HK-2 (cell line): ENCODE data around the gene ZSWIM9.
A peak's percentile ranks its signal among the peaks of the same experiment; 100 is the strongest.

ENCODE experiments used
- DNase-seq: peaks from one replicate; pipeline ENCODE4 v3.0.0-alpha.2; 2018; ENCODE audit not compliant: unreplicated experiment

The ZSWIM9 gene

DNA sequence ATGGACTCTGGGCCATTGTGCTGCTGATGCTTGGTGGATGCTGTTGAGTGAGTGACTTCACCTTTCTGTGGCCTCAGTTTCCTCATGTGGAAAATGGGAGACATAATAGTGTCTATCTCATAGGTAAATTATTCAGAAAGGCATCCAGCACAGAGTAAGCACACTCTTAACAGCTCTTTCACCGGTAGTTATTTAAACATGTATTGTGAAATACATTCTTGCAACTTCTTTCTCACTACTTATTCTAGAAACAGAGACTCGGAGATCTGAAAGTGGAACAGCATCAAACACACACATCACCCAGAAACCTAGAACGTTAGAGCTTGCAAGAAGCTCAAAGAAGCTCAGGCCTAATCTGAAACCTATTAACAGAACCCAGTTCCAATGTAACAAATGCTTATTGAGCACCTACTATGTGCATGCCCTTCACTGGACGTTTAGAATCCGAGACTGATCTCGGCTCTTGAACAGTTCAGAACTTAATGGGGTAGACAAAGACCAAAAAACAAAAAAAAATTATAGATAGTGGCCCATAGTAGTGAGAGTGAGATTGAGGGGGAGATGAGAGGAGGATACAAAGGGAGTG, 4.1 kb downstream of the ZSWIM9 start:
- no peak for DNase-seq

- DNase-seq: no peak
Measured at GRCh38 chr19:48175578-48175977, 5.1 kb downstream of the ZSWIM9 start.

DNA sequence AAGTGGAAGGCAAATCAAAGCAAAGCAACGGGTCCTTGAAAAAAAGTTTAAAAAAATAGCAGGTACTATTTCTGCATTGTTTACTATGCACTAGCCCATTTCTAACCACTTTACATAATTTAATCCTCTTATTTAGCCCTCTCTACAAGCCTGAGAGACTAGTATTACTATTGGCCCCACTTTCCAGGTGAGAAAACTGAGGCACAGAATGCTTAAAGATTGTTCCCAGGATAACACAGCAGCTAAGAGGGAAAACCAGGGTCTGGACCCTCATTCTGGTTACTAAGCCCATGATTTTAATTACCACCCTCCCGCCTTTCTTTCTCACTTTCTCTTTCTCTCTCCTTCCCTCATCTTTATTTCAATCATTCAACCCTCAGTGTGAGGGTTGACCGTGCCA, 5.7 kb downstream of the ZSWIM9 start:
- no peak for DNase-seq

- no peak for DNase-seq
Measured at GRCh38 chr19:48181505-48181904, 11.0 kb downstream of the ZSWIM9 start.

- DNase-seq: no peak
Measured at GRCh38 chr19:48182434-48182833, 12.0 kb downstream of the ZSWIM9 start.

DNA sequence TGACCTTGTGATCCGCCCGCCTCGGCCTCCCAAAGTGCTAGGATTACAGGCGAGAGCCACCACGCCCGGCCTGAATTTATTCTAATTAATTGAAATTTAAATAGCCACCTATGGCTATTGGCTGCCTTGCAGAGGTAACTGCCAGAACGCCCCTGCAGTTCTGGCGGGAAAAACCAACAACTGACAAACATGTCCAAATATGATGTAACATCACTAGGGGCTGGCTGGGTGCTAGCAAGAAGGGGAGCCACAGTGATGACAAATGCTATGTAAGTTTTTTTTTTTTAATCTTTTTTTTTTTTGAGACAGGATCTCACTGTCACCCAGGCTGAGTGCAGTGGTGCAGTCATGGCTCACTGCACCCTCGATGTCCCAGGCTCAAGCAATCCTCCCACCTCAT, 12.9 kb downstream of the ZSWIM9 start:
- no peak for DNase-seq

- no peak for DNase-seq
Measured at GRCh38 chr19:48186015-48186414, 15.5 kb downstream of the ZSWIM9 start.

DNA sequence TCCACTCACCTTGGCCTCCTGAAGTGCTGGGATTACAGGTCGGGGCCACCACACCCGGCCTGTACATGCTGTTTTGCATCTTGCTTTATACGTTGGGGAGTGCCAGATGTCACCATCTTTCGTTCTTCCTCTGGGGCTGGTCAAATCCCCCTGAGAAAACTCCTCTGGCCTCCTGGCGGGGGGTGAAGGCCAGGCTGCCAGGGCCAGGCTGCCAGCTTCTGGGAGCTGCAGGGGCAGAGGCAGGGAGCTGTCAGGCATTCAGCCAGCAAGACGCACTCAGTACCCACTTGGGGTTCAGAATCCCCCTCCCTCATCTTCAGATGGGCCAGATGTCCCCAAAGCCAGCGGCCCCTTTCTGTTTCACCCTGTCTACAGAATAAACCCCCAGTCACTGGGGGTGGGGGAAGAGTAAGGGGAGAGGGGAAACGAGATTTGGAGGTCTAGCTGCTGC, 16.1 kb downstream of the ZSWIM9 start:
- no peak for DNase-seq

DNA sequence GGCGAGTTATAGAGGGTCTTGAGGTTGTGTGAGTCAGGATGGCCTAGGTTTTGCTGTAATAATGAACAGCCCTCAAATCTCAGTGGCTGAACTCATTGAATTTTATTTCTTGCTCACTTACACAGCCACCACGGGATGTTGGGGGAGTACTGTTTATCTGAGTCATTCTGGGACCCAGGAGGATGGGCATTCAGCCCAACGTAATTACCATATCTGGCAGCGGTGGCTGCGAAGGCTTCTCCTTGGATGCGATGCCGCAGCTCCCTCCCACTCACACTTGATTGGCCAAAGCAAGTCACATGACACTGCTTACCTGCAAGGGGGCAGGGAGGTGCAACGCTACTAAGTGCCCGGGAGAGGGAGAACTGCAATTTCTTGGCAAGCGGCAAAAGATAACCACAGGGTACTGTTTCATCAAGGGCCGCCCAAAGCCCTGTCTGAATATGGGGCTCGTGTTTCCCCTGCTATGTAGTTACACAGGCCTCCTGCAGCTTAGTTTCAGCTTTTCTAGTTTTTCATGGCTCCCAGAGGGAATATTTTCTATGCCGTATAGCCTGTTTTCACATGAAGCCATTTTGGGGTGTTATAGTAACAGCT, 19.9 kb downstream of the ZSWIM9 start:
- DNase-seq: no peak

- DNase-seq: no peak
Measured at GRCh38 chr19:48190885-48191284, 20.4 kb downstream of the ZSWIM9 start.

DNA sequence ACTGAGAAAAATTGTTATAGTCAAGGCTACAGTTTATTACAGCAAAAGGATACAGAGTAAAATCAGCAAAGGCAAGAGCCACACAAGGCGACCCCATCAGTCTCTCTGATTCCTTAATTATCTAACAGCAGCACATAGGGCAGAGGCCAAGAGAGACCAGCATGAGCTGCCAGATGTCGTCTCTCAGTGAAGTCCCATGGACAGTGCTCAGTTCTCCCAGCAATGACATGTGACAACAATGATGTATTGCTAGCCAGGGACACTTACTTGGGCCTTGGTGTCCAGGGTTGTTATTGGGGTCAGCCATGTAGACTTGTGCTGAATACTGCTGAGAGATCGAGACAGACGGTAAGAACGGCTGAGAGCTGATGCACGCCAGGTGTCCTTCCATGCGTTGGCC, 22.3 kb downstream of the ZSWIM9 start:
- no peak for DNase-seq

DNA sequence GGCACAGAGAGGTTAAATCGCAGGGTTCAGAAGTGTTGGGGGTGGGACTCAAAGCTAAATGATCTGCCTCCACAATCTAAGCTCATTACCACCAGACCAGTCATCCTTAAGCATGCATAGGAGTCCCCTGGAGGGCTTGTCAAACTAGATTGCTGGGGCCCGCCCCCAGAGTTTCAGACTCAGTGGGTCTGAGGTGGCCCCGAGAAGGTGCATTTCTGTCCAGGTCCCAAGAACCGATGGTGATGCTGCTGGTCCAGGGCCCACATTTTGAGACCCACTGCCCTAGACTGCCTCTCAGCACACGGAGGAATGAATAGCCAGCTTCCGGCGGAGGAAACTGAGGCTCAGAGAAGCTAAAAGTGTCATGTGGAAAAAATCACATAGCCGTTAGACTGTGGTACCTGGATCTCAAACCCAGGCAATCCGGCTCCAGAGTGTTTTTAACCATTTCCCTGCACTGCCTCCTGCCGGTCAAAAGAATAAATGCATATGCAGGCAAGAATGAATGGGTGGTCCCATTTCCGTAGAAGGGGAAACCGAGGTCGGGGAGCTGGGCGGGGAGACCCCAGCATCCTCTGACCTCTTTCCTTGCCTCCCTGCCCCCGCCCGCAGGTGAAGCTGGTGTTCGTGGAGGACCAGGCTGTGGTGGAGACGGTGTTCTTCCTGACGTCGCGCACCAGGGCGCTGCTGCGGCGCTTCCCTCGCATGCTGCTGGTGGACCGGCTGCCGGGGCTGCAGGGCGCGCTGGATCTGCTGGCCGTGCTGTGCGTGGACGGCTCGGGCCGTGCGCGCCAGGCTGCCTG, 23.8 kb downstream of the ZSWIM9 start:
- no peak for DNase-seq

- DNase-seq: no peak
Measured at GRCh38 chr19:48194844-48195830, 24.7 kb downstream of the ZSWIM9 start.

- DNase-seq: no peak
Measured at GRCh38 chr19:48196321-48196763, 25.9 kb downstream of the ZSWIM9 start.

DNA sequence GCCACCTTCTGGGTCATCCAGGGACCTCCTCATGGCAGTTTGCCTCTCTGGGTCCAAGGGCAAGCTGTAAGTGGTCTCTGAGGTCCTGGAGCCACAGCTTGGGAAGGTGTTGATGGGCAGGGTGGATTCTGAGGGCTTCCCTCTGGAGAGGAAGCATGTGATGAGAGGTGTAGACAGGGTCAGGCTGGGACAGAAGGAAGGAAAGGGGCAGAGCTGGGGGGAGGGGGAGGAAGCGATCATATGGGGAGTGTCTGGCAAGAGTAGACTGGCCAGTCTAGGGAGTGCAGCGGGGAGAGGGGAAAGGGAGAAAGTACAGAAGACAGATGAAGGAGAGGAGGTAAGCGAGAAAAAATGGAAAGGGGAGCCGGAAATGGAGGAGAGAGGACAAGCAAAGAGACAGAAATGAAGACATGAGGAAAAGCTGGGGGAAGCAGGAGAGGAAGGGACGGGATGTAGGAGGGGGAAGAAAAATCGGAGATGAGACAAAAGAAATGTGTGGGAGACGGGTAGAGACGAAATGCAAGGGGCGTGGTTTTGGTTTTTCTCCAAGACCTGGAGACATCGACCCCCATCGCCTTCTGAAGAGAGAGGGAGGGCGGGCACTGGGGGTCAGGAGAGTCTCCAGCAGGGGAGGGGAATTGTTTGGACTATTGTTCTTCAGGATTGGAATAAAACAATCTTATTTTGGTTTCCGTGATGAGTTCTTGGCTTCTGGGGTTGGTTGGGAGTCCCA, 26.6 kb downstream of the ZSWIM9 start:
- DNase-seq: no peak

GRCh38 chr19:48203222-48203793, 32.8 kb downstream of the ZSWIM9 start:
- no peak for DNase-seq

DNA sequence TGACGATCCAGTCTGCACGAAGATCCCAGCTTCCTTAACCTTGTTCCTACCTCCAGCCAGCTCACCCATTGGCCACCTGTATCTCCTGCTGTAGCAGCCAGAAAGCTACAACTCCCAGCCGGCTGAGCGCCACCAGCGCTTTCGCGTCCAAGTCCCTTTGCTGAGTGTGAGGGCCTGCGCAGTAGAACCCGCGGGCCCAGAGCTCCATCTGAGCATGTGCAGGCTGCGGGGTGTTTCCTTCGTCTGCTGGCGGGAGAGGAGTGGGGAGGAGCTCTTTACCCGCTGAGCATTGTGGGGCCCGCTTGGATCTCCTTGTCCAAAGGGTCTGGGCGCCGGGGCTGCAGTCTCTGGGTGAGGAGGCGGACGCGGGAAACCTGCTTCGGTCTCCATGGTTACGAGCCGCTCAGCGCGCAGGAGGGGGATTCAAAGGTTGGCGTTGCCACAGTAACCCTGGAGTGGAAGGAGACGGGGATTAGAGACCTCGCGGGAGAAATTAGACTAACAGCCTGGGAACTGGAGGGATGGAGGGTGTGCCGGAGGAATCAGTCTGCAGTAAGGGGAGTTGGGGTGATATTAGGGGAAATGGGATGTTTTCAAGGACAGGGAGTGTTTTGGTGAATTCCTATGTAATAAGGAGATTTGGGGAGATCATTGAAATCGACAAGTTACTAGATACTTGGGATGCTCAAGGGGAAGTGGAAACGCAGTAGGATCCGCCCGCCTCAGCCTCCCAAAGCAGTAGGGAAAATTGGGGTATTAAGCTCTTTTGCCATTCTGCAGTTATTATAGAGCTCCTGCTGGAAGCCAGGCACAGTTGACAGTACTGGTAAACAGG, 33.5 kb downstream of the ZSWIM9 start:
- DNase-seq: peak; percentile 97

- DNase-seq: no peak
Measured at GRCh38 chr19:48206397-48207093, 36.1 kb downstream of the ZSWIM9 start.

- no peak for DNase-seq
Measured at GRCh38 chr19:48210005-48210404, 39.5 kb downstream of the ZSWIM9 start.
